Measurements from ENCODE around the gene ACKR1. TPM values are rescaled to one million over a fixed set of nuclear protein-coding genes. Genes with fewer than 3 reads are reported as not detected.

Gene ACKR1
- polyA plus RNA-seq, 4 donors: 0.13 to 2.5 (median 0.38) TPM

- DNase-seq (ENCODE audit: low read depth in 4 of 4, low spot score in 3 of 4): no peak
Observed at GRCh38 chr1:159218649-159219636, 14.3 kb downstream of the ACKR1 start.

- DNase-seq (ENCODE audit: low read depth in 4 of 4, low spot score in 3 of 4): no peak
Observed at GRCh38 chr1:159222075-159222865, 17.6 kb downstream of the ACKR1 start.

- no peak for DNase-seq (ENCODE audit: low read depth in 4 of 4, low spot score in 3 of 4)
Observed at GRCh38 chr1:159223004-159223403, 18.3 kb downstream of the ACKR1 start.

- no peak for DNase-seq (ENCODE audit: low read depth in 4 of 4, low spot score in 3 of 4)
Observed at GRCh38 chr1:159228554-159228953, 23.9 kb downstream of the ACKR1 start.

GRCh38 chr1:159229260-159229885 is 24.7 kb downstream of the ACKR1 start:
- no peak for DNase-seq (ENCODE audit: low read depth in 4 of 4, low spot score in 3 of 4)

GRCh38 chr1:159229896-159230295 is 25.2 kb downstream of the ACKR1 start:
- DNase-seq (ENCODE audit: low read depth in 4 of 4, low spot score in 3 of 4): no peak

- no peak for DNase-seq (ENCODE audit: low read depth in 4 of 4, low spot score in 3 of 4)
Observed at GRCh38 chr1:159239551-159240220, 35.0 kb downstream of the ACKR1 start.

GRCh38 chr1:159247266-159247665 is 42.6 kb downstream of the ACKR1 start:
- DNase-seq (ENCODE audit: low read depth in 4 of 4, low spot score in 3 of 4): no peak

GRCh38 chr1:159248311-159248710 is 43.6 kb downstream of the ACKR1 start:
- no peak for DNase-seq (ENCODE audit: low read depth in 4 of 4, low spot score in 3 of 4)

GRCh38 chr1:159250638-159251216 is 46.1 kb downstream of the ACKR1 start:
- no peak for DNase-seq (ENCODE audit: low read depth in 4 of 4, low spot score in 3 of 4)

Other genes starting within 250 kb of the ACKR1 start
- gene IFI16, start 195.0 kb upstream of the ACKR1 start, polyA plus RNA-seq (ENCODE audit: insufficient read length in 4 of 4): 10 to 100 TPM; 66.4 to 94.3 (median 68.5) TPM
- gene AIM2, start 128.1 kb upstream of the ACKR1 start, polyA plus RNA-seq (ENCODE audit: insufficient read length in 4 of 4): under 1 TPM in 2 of 4 donors, not detected in 2; 0.21 to 0.30 TPM
- 10 to 100 TPM in 1 of 4 donors, under 1 TPM in 3; 0.08 to 11.4 (median 0.83) TPM for gene CADM3, start 33.3 kb upstream of the ACKR1 start, polyA plus RNA-seq (ENCODE audit: insufficient read length in 4 of 4)
- under 1 TPM; 0.23 to 0.82 (median 0.53) TPM for gene FCER1A, start 97.5 kb downstream of the ACKR1 start, polyA plus RNA-seq (ENCODE audit: insufficient read length in 4 of 4)
- gene OR10J4, start 227.3 kb downstream of the ACKR1 start, polyA plus RNA-seq (ENCODE audit: insufficient read length in 4 of 4): not detected
- gene OR10J1, start 234.8 kb downstream of the ACKR1 start, polyA plus RNA-seq (ENCODE audit: insufficient read length in 4 of 4): under 1 TPM in 2 of 4 donors, not detected in 2; 0.04 to 0.08 TPM

Measured in left renal pelvis (tissue), 4 donors.